Parathyroid adenoma (tissue), 2 donors: ENCODE measurements around the gene KATNB1.
"Not testable (repeated sequence)": the region's sequence is repeated elsewhere in the genome, so short reads cannot be mapped to it uniquely, and the experiment has no call there.

Source experiments
- H2AFZ ChIP-seq: fragments of 300-600 bp; sonication (generic); one replicate; pipeline ENCODE4 v1.7.0; 2017; ENCODE audit warnings: antibody characterized with exemption, mild to moderate bottlenecking
- H3K27ac ChIP-seq: fragments of 300-600 bp; sonication (generic); one replicate; pipeline ENCODE4 v1.7.0; 2017
- H3K27me3 ChIP-seq: fragments of 300-600 bp; sonication (generic); one replicate; pipeline ENCODE4 v1.7.0; 2017; ENCODE audit warnings: low read length; ENCODE audit not compliant: control insufficient read depth, insufficient read depth
- H3K36me3 ChIP-seq: fragments of 300-600 bp; sonication (generic); one replicate; pipeline ENCODE4 v1.7.0; 2017; ENCODE audit warnings: low read length; ENCODE audit not compliant: control insufficient read depth, insufficient read depth
- H3K4me1 ChIP-seq: fragments of 300-600 bp; sonication (generic); one replicate; pipeline ENCODE4 v1.7.0; 2017; ENCODE audit warnings: control low read depth
- H3K4me2 ChIP-seq: fragments of 300-600 bp; sonication (generic); one replicate; pipeline ENCODE4 v1.7.0; 2017; ENCODE audit warnings: low read length
- H3K4me3 ChIP-seq: fragments of 300-600 bp; sonication (generic); one replicate; pipeline ENCODE4 v1.7.0; 2017; ENCODE audit warnings: low read depth, low read length
- H3K79me2 ChIP-seq: fragments of 300-600 bp; sonication (generic); one replicate; pipeline ENCODE4 v1.7.0; 2017; ENCODE audit warnings: control low read depth
- H3K9ac ChIP-seq: fragments of 300-600 bp; sonication (generic); one replicate; pipeline ENCODE4 v1.7.0; 2017; ENCODE audit warnings: mild to moderate bottlenecking
- H3K9me3 ChIP-seq: fragments of 300-600 bp; sonication (generic); one replicate; pipeline ENCODE4 v1.7.0; 2017; ENCODE audit warnings: low read length; ENCODE audit not compliant: control insufficient read depth
- TF ChIP-seq, protein P1 (sequence below): fragments of 300-600 bp; sonication (generic); IDR thresholded peaks from one replicate; pipeline ENCODE4 v1.7.0; 2017; ENCODE audit warnings: antibody characterized with exemption, mild to moderate bottlenecking
- donor health status: primary hyperparathyroidism.

KATNB1 gene

DNA sequence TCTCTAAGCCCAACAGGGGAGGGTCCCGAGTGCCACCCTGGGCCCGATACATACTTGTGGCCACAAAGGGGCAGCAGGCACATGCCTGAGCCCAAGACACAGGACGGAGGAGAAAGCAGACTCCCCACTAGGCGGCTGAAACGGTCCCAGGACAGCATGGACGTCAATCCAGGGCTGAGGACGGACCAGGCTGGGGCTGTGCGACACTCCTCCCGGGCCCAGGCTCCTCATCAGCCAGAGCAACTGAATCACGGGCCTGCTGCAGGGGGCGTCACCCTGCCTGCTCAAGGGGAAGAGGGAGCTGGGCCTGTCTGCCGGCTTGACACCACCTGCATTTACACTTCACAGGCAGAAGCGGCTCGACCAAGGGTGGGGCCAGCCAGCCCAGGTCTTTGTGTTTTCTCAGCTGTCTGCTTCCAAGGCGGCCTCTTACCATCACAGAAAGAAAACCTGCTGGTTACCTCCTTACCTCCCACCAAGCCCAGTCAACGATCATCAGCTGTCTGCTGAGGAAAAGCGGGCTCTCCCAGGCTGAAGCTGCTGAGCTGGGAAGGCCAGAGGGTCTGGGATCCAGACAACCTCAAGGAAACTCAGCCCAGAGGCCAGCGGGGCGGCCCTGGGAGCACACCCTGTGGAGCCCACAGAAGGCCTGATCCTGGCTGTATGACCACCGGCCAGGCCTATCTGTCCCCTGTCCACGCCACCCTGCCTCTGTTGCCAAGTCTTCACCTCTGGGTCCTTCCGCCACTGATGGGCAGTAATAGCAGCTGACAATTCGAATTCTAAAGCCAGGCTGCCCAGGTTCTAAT, 40.3 kb downstream of the KATNB1 start:
- Histone ChIP-seq H3K9me3 (no peaks in the 10 kb centered on the region), H3K79me2 (peaks cover 5% of the 10 kb centered on the region), H3K36me3 (no peaks in the 10 kb centered on the region), H2AFZ (no peak overlapping the region), H3K4me1 (no peaks in the 10 kb centered on the region), H3K4me3 (no peak overlapping the region), H3K27me3 (no peaks in the 10 kb centered on the region), H3K4me2 (no peak overlapping the region), H3K9ac (no peak overlapping the region), H3K27ac (no peak overlapping the region)
- TF ChIP-seq, protein P1, sequence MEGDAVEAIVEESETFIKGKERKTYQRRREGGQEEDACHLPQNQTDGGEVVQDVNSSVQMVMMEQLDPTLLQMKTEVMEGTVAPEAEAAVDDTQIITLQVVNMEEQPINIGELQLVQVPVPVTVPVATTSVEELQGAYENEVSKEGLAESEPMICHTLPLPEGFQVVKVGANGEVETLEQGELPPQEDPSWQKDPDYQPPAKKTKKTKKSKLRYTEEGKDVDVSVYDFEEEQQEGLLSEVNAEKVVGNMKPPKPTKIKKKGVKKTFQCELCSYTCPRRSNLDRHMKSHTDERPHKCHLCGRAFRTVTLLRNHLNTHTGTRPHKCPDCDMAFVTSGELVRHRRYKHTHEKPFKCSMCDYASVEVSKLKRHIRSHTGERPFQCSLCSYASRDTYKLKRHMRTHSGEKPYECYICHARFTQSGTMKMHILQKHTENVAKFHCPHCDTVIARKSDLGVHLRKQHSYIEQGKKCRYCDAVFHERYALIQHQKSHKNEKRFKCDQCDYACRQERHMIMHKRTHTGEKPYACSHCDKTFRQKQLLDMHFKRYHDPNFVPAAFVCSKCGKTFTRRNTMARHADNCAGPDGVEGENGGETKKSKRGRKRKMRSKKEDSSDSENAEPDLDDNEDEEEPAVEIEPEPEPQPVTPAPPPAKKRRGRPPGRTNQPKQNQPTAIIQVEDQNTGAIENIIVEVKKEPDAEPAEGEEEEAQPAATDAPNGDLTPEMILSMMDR, result no peak

DNA sequence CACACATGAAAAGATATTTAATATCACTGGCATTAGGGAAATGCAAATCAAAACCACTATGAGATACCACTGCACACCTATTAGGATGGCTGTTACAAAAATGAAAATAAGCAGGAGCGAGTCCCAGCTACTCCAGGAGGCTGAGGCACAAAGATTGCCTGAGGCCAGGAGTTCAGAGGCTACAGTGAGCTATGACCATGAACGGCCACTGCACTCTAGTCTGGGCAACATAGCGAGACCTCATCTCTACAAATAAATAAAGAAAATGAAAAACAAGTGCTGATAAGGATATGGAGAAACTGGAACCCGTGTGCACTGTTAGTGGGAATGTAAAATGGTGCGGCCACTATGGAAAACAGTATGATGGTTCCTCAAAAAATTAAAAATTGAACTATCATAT, 43.1 kb downstream of the KATNB1 start:
- H3K4me1 ChIP-seq, result no peaks in the 10 kb centered on the region
- H3K4me3 ChIP-seq, result no peak overlapping the region
- H3K79me2 ChIP-seq, result peaks cover 8% of the 10 kb centered on the region
- no peak overlapping the region for H3K4me2 ChIP-seq
- no peak overlapping the region for H3K27ac ChIP-seq
- H3K27me3 ChIP-seq, result no peaks in the 10 kb centered on the region
- no peaks in the 10 kb centered on the region for H3K9me3 ChIP-seq
- TF ChIP-seq, protein P1, result no peak
- H2AFZ ChIP-seq, result no peak overlapping the region
- no peak overlapping the region for H3K9ac ChIP-seq
- H3K36me3 ChIP-seq, result no peaks in the 10 kb centered on the region

DNA sequence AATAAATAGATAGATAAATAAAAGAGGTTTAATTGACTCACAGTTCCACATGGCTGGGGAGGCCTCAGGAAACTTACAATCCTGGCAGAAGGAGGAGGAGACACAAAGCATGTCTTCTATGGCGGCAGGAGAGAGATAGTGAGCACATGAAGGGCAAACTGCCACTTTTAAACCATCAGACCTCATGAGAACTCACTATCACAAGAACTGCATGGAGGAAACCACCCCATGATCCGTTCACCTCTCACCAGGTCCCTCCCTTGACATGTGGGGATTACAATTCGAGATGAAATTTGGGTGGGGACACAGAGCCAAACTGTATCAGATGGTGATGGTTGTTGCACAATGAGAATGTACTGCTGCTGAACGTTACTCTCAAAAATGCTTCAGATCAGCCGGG, 44.3 kb downstream of the KATNB1 start:
- H3K27ac ChIP-seq, H3K4me3 ChIP-seq, H3K79me2 ChIP-seq, H3K4me1 ChIP-seq, H3K4me2 ChIP-seq, H2AFZ ChIP-seq, H3K36me3 ChIP-seq, H3K9ac ChIP-seq, H3K9me3 ChIP-seq, H3K27me3 ChIP-seq: not testable (repeated sequence)

DNA sequence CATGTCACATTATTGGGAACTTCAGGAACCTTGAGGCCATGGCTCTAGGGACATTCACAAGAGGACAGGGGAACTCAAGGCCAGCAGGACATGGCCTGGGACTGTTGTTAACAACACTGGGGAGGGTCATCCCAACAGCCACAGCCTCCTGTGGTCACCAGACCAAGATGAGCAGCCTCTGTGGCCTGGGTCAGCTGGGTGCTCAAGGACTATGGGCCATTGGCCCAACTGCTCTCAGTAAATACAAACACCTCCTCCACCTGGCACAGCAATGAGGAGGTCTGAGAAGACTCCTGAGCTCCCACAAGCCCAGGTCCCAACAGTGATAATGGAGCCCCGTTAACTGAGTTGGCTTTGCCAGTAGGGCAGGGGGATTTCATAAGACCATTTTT, 45.8 kb downstream of the KATNB1 start:
- Histone ChIP-seq H3K36me3 (no peaks in the 10 kb centered on the region), H3K4me2 (no peak overlapping the region), H3K27me3 (no peaks in the 10 kb centered on the region), H3K79me2 (peaks cover 10% of the 10 kb centered on the region), H3K9me3 (no peaks in the 10 kb centered on the region), H3K4me3 (no peak overlapping the region), H3K27ac (no peak overlapping the region), H2AFZ (no peak overlapping the region), H3K4me1 (no peaks in the 10 kb centered on the region), H3K9ac (no peak overlapping the region)
- TF ChIP-seq, protein P1, result no peak

DNA sequence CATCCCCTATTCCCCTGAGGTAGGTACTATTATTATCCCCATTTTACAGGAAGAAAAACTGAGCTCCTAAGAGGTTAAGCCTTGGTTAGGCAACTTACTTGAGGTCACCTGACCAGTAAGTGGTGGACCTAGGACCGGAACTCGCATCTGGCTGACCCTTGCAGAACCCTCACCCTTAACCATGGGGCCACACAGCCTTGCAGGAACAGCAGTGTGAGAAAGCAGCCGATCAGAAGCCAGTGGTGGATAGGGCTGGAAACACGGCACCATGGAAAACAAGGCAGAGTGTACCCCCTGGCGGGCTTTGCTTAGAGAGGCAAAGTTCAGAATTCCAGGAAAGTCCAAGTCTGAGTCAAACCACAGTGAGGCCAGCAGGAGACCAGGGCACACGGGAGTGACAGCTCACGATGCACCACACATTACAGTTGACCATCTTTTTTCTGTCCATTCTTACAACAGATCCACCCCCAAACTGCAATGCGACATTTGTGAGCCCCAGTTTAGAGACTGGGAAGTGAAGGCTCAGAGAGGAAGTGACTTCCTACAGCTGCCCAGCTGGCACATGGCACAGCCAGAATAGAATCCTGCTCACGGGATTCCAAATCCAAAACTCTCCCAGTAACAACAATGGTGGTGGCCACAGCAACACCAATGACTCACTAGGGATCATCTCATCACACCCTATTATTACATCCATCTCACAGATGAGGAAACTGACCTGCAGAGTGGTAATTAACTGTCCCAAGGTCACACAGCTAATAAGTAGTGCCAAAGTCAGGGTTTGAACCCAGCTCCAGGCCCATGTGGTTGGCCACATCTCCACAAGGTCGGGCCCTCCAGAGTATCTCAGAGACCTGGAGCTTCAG, 46.4 kb downstream of the KATNB1 start:
- Histone ChIP-seq H3K79me2 (peaks cover 6% of the 10 kb centered on the region), H3K27ac (no peak overlapping the region), H3K4me3 (no peak overlapping the region), H3K4me1 (no peaks in the 10 kb centered on the region), H3K36me3 (no peaks in the 10 kb centered on the region), H3K27me3 (no peaks in the 10 kb centered on the region), H3K9ac (no peak overlapping the region), H3K4me2 (no peak overlapping the region), H2AFZ (no peak overlapping the region), H3K9me3 (no peaks in the 10 kb centered on the region)
- TF ChIP-seq, protein P1, result no peak

DNA sequence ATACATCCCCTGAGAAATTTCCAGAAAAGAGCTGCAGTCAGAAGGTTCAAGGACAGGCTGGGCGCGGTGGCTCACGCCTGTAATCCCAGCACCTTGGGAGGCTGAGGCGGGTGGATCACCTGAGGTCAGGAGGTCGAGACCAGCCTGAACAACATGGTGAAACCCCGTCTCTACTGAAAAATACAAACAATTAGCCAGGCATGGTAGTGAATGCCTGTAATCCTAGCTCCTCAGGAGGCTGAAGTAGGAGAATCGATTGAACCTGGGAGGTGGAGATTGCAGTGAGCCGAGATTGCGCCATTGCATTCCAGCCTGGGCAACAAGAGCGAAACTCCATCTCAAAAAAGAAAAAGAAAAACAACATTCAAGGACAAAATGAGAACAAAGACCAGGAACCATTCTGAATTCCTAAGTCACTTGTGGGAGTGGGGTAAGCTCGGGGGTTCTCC, 47.1 kb downstream of the KATNB1 start:
- H3K4me3 ChIP-seq, H3K79me2 ChIP-seq, H3K9ac ChIP-seq, H3K27me3 ChIP-seq, H2AFZ ChIP-seq, H3K4me1 ChIP-seq, H3K27ac ChIP-seq, H3K36me3 ChIP-seq, H3K9me3 ChIP-seq, H3K4me2 ChIP-seq: not testable (repeated sequence)
